GM18951 (cell line): ENCODE results near the gene DPM3.
"Not testable (repeated sequence)": the region's sequence is repeated elsewhere in the genome, so short reads cannot be mapped to it uniquely, and the experiment has no call there.

ENCODE experiments used
- POLR2A ChIP-seq: IDR thresholded peaks from 4 replicates; pipeline ENCODE4 v1.6.1; 2011; ENCODE audit warnings: mild to moderate bottlenecking; ENCODE audit not compliant: insufficient read length, insufficient read depth; ENCODE audit errors: extremely low read depth
- in situ Hi-C: fragments of 300-500 bp; cut with MboI; formaldehyde crosslinking; loops from one replicate; pipeline ENCODE4 v1.12.0; 2022; ENCODE audit warnings: low sequenced_read_pairs, mixed read lengths, inconsistent platforms; ENCODE audit not compliant: unreplicated experiment

DPM3 gene

GRCh38 chr1:155121249-155121648, 19.1 kb downstream of the DPM3 start:
- in situ Hi-C loops: no loop called here
- no peak for TF ChIP-seq POLR2A

- TF ChIP-seq POLR2A: no peak
- in situ Hi-C loops: no loop called here
Observed at GRCh38 chr1:155120253-155120652, 20.1 kb downstream of the DPM3 start.

DNA sequence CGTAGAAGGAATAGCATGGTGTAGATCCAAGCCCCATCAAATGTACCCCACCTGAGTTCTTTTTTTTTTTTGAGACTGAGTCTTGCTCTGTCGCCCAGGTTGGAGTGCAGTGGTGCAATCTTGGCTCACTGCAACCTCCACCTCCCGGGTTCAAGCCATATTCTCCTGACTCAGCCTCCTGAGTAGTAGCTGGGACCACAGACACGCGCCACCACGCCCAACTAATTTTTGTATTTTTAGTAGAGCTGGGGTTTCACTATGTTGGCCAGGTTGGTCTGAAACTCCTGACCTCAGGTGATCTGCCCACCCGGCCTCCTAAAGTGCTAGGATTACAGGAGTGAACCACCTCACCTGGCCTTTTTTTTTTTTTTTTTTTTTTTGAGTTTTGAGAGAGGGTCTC, 22.2 kb downstream of the DPM3 start:
- in situ Hi-C loops: not testable (repeated sequence)

GRCh38 chr1:155117610-155118009, 22.7 kb downstream of the DPM3 start:
- TF ChIP-seq POLR2A: no peak
- in situ Hi-C loops: no loop called here

GRCh38 chr1:155116113-155116764, 24.1 kb downstream of the DPM3 start:
- in situ Hi-C loops: no loop called here
- TF ChIP-seq POLR2A: no peak

- TF ChIP-seq POLR2A: no peak
- in situ Hi-C loops: no loop called here
Observed at GRCh38 chr1:155113450-155113980, 26.8 kb downstream of the DPM3 start.

DNA sequence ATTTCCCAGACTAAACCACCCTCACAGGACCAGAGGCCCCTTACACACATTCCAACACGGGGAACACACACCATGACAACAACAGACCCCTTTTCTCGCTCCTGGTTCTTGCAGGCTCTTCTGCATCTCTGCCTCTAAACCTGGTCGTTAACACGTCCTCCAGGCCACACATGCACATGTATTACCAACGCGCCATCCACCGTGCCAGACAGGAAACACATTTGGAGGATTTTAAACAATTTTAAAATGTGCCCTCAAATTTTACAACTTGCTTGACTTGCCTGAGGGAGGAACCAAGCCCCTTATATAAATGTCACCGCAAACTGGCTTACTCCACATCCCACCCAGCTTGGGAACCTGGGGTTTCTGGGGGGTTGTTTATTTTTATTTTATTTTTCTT, 29.5 kb downstream of the DPM3 start:
- in situ Hi-C loops: no loop called here
- no peak for TF ChIP-seq POLR2A

DNA sequence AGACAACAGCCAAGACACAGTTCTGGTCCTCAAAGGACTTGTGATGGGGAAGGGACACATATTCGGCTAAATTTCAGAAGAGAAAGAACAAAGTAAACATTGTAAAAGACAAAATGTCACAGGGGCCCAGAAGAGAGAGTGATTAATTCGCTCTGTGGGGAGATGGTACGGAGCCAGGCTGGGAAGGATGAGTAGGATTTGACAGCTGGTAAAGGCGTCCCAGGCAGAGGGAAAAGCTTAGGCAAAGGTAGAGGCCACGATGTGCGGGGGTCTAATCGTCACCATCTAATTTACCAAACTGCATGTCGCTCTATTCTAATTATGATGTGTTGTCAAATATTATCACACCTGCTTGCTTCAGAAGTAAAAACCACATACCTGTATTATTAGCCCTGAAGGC, 29.9 kb downstream of the DPM3 start:
- no peak for TF ChIP-seq POLR2A
- in situ Hi-C loops: no loop called here

DNA sequence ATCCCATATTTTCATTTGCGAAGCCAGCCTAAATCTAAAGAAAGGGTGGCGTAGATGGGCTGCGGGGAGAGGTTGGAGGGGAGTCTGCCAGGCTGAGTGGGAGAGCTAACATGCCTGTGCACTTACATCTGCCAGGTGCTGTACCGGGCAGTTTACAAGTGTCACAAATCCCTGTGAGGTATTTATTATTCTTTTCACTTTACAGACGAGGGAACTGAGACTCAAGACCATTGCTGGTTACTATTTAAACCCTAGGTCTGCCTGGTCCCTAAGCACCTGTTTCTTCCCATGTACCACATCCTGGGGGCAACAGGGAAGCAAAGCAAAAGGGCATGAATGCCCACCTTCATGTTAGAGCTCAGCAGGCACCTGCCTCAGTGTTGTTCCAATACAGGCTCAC, 32.0 kb downstream of the DPM3 start:
- in situ Hi-C loops: no loop called here
- TF ChIP-seq POLR2A: no peak

- no peak for TF ChIP-seq POLR2A
- in situ Hi-C loops: no loop called here
Observed at GRCh38 chr1:155107309-155108264, 32.7 kb downstream of the DPM3 start.

DNA sequence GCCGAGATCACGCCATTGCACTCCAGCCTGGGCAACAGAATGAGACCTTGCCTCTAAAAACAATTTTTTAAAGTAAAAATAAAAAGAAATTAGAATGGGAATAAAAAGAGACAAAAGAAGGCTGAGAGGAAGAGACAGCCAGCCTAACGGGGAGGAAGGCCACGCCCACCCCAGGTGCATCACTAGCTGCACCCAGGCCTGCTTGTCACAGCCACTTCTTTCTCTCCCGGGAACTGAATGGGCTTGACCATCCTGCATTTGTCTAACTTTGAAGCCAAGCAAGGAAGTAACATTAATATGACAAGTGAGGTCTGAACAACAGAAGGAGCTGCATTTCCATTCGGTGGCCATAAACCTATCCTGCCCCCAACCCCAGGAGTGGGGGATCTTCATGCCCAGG, 33.5 kb downstream of the DPM3 start:
- TF ChIP-seq POLR2A: no peak
- in situ Hi-C loops: no loop called here

DNA sequence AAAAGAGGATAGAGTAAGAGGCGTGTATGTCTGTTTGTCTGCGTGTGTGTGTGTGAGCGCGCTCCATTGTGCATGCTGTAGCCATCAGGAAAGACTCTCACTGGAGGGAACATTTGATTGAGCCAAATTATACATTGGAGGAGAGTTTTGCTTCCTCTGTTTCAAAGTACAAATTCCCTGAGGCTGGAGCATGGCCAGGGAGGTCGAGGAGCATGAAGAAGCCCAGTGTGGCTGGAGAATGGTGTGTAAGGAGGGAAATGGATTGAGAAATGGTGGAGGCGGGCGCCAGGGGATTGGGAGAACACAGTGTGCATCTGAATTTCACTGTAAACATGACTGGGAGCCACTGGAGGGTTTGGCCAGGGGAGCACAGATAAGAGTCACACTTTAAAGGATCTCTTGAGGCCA, 34.7 kb downstream of the DPM3 start:
- in situ Hi-C loops: no loop called here
- no peak for TF ChIP-seq POLR2A

DNA sequence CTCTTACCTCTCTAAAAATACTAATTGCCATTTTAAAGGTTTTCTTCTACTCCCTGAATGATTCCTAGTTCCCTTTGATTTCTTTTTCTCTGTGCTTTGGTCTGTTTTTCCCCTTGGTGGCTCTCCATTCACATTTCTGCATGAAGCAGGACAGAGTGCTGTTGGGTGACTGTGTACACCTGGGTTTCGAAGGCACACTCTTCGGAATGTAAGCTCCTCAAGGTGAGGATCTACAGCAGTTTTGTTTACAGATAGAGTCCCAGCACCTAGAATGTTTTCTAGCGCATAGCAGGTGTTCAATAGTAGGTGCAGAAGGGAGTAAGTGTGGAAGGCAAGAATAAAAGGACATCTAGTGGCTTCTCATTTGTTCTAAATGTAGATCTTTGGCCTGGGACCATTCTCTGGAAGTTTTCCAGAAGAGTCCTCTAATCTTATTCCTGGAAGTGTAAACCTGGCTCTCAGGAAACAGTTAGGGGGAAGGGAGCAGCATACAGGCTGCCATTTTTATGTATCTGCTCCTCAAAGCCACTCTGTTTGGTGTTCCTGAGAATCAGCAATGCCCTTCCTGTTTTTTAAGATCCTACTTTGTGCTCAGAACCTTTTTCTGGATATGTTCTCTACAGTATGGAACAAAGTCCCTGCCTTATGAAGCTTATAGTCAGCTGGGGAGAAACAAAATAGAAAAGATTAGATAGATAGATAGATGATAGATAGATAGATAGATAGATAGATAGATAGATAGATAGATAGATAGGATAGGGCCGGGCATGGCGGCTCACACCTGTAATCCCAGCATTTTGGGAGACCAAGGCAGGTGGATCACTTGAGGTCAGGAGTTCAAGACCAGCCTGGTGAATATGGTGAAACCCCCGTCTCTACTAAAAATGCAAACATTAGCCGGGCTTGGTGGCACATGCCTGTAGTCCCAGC, 35.5 kb downstream of the DPM3 start:
- in situ Hi-C loops: no loop called here
- TF ChIP-seq POLR2A: no peak
